ENCODE data around the gene TPM1. TPM values are rescaled to one million over a fixed set of nuclear protein-coding genes. Genes with fewer than 3 reads are reported as not detected.

The TPM1 gene
- total RNA-seq, 1 donor from 2014 or later, result 67.5 TPM

DNA sequence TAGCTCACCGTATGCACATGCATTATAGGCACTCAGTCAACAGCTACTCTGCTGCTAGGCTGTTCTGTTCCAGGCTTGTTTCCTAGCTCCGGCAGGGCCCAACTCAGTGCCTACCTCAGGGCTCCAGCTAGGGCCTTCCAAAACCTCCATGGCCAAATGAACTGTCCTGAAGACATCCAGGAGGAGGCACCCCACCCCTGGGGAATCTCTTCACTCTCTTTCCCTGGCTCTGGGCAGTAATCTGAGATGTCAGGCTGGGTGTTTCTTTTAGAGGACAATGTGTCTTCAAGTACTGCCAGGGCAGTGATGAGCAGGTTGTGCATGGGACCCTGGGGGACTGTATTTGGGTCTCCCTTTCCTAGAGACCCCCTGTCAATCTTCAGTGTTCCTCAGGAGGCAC, 38.3 kb upstream of the TPM1 start:
- Mint-ChIP-seq H3K27ac (ENCODE audit: unreplicated experiment) (no peak overlapping the region), H3K36me3 (ENCODE audit: low read depth) (no peaks in the 10 kb centered on the region), H3K4me1 (peaks cover 6% of the 10 kb centered on the region), H3K4me3 (no peak overlapping the region), H3K9me3 (no peaks in the 10 kb centered on the region), H3K27me3 (ENCODE audit: low read depth) (no peaks in the 10 kb centered on the region)
- DNase-seq (ENCODE audit: low read depth, low spot score), result no peak
- TF ChIP-seq, protein P1, sequence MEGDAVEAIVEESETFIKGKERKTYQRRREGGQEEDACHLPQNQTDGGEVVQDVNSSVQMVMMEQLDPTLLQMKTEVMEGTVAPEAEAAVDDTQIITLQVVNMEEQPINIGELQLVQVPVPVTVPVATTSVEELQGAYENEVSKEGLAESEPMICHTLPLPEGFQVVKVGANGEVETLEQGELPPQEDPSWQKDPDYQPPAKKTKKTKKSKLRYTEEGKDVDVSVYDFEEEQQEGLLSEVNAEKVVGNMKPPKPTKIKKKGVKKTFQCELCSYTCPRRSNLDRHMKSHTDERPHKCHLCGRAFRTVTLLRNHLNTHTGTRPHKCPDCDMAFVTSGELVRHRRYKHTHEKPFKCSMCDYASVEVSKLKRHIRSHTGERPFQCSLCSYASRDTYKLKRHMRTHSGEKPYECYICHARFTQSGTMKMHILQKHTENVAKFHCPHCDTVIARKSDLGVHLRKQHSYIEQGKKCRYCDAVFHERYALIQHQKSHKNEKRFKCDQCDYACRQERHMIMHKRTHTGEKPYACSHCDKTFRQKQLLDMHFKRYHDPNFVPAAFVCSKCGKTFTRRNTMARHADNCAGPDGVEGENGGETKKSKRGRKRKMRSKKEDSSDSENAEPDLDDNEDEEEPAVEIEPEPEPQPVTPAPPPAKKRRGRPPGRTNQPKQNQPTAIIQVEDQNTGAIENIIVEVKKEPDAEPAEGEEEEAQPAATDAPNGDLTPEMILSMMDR (conservative IDR thresholded peaks at IDR 0.05), result no peak

DNA sequence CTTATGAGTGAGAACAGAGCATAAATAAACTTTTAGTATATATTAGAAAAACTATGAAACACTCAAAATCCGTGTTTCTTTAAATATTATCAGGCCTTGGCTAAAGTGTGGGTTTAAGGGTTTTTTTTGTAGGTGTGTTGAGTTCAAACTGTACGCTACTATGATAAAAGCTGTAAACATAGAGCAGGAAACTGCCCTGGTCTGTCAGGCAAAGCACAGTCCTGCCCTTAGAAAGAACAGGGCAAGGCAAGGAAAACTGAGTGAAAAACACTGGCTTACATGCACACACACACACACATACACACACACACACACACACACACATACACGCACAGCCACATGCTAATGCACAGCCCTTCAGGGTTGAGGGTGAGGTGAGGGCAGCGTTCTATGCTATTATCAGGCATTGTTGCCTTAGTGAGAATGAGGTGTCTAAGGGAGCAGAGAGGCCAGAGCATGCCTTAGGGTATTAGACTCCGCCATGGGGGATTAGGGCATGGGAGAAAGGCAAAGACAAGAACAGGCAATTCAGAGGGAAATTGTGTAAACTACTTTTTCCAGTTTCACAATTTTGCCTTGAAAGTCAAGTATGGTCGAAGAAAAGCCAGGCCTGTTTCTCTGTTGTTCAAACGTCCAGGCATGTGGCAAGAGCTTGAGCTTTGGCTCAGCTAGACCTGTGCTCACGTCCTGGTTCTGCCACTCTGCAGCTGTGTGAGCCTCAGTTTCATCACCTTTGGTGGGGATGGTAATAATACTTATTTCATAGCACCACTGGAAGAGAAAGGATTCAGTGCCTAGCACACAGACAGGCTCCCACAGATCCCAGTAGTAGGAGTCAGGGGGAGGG, 36.3 kb upstream of the TPM1 start:
- Mint-ChIP-seq H3K27me3 (ENCODE audit: low read depth) (no peaks in the 10 kb centered on the region), H3K4me1 (peaks cover 6% of the 10 kb centered on the region), H3K27ac (ENCODE audit: unreplicated experiment) (no peak overlapping the region), H3K4me3 (no peak overlapping the region), H3K9me3 (no peaks in the 10 kb centered on the region), H3K36me3 (ENCODE audit: low read depth) (no peaks in the 10 kb centered on the region)
- DNase-seq (ENCODE audit: low read depth, low spot score), result no peak
- TF ChIP-seq, protein P1 (conservative IDR thresholded peaks at IDR 0.05), result no peak

DNA sequence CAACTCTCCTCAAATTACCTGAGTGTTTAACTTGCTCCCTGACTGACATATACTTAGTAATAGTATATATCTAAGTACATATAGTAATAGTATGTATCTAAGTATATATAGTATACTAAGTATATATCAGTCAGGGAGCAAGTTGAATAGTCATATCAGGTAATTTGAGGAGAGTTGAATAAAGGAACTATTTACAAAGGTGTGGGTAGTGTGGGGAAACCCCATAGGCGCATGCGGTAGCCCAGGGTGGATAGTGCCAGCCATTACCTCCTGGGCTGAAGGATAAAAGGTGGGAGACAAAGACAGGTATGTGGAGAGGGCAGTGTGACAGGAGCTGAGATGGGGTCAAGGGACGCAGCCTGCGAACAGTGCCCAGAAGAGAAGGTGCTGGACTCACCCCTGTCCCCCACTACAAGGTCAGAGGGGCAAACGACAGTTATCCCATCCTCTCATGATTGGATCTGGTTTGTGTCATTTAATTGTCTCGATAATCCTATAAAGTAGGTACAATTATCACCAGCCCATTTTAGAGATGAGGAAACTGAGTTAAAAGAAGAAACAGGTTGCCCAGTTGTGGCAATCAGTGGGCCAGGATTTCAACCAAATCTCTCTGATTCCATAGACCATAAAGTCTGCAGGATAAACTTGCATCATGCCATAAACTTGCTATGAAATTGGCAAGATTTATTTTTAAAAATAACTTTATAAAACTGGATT, 34.1 kb upstream of the TPM1 start:
- Mint-ChIP-seq H3K4me1 (peaks cover 6% of the 10 kb centered on the region), H3K9me3 (peaks cover 5% of the 10 kb centered on the region), H3K4me3 (no peak overlapping the region), H3K36me3 (ENCODE audit: low read depth) (no peaks in the 10 kb centered on the region), H3K27me3 (ENCODE audit: low read depth) (no peaks in the 10 kb centered on the region), H3K27ac (ENCODE audit: unreplicated experiment) (no peak overlapping the region)
- DNase-seq (ENCODE audit: low read depth, low spot score), result no peak
- TF ChIP-seq, protein P1 (conservative IDR thresholded peaks at IDR 0.05), result no peak

GRCh38 chr15:63010386-63010785, 32.2 kb upstream of the TPM1 start:
- no peaks in the 10 kb centered on the region for H3K36me3 Mint-ChIP-seq (ENCODE audit: low read depth)
- TF ChIP-seq, protein P1 (conservative IDR thresholded peaks at IDR 0.05), result no peak
- no peak overlapping the region for H3K27ac Mint-ChIP-seq (ENCODE audit: unreplicated experiment)
- no peak for DNase-seq (ENCODE audit: low read depth, low spot score)
- peaks cover 9% of the 10 kb centered on the region for H3K4me1 Mint-ChIP-seq
- no peak overlapping the region for H3K4me3 Mint-ChIP-seq
- H3K27me3 Mint-ChIP-seq (ENCODE audit: low read depth), result no peaks in the 10 kb centered on the region
- peaks cover 5% of the 10 kb centered on the region for H3K9me3 Mint-ChIP-seq

- no peak overlapping the region for H3K27ac Mint-ChIP-seq (ENCODE audit: unreplicated experiment)
- peaks cover 13% of the 10 kb centered on the region for H3K4me1 Mint-ChIP-seq
- no peaks in the 10 kb centered on the region for H3K36me3 Mint-ChIP-seq (ENCODE audit: low read depth)
- H3K27me3 Mint-ChIP-seq (ENCODE audit: low read depth), result no peaks in the 10 kb centered on the region
- DNase-seq (ENCODE audit: low read depth, low spot score), result no peak
- H3K9me3 Mint-ChIP-seq, result peaks cover 5% of the 10 kb centered on the region
- TF ChIP-seq, protein P1 (conservative IDR thresholded peaks at IDR 0.05), result no peak
- H3K4me3 Mint-ChIP-seq, result no peak overlapping the region
Measured at GRCh38 chr15:63010920-63011693, 31.4 kb upstream of the TPM1 start.
